ENCODE measurements around the gene SIM1. TPM values are rescaled to one million over a fixed set of nuclear protein-coding genes. Genes with fewer than 3 reads are reported as not detected.

The SIM1 gene
- total RNA-seq, 1 donor from 2014 or later, result not detected

DNA sequence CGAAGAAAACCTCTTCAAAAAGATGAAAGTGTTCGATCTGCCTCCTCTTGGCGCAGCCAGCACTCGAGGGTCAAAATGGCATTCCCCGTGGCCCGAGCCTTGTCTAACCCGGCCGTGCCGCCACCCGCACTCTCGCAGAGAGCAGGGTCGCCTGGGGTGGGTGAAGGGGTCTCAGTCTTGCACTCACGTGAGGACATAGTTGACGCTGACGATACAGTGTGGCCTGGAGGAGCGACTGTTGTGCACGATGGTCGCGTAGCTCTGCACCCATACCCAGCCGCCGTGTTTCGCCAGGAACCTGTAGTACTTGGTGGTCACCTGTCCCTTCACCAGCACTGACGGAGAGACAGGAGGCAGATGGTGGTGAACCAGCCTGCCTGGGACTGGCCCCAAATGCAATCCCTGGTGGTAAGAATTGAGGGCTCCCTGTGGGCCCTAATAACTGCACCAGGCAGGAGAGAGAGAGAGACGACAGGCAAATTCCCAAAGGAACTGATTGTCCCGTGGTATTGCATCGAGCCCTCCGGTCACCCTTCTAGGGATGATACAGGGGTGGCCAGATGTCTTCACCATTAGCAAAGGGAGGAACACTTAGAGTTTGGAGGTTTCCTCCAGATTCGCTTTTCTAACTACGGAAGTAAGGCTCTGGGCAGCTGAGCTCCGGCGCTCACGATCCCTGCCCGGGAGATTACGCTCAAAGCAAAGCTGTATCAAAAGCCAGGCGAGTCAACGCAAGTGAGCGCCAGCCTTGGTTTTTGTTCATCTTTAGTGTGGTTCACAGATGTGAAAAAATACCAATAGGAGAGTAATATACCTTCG lies 17.4 kb downstream of the SIM1 start:
- Histone ChIP-seq H3K9me3 (replicated peaks) (no peaks in the 10 kb centered on the region), H3K36me3 (no peaks in the 10 kb centered on the region), H3K4me1 (peaks cover 20% of the 10 kb centered on the region), H3K4me3 (peak overlapping the region; percentile 29), H3K27ac (replicated peaks) (no peak overlapping the region), H3K27me3 (ENCODE audit: low read depth) (peaks cover 94% of the 10 kb centered on the region)
- DNase-seq, result no peak
- intact Hi-C loops (cut with micrococcal nuclease), result no loop called here
- TF ChIP-seq, protein P1, sequence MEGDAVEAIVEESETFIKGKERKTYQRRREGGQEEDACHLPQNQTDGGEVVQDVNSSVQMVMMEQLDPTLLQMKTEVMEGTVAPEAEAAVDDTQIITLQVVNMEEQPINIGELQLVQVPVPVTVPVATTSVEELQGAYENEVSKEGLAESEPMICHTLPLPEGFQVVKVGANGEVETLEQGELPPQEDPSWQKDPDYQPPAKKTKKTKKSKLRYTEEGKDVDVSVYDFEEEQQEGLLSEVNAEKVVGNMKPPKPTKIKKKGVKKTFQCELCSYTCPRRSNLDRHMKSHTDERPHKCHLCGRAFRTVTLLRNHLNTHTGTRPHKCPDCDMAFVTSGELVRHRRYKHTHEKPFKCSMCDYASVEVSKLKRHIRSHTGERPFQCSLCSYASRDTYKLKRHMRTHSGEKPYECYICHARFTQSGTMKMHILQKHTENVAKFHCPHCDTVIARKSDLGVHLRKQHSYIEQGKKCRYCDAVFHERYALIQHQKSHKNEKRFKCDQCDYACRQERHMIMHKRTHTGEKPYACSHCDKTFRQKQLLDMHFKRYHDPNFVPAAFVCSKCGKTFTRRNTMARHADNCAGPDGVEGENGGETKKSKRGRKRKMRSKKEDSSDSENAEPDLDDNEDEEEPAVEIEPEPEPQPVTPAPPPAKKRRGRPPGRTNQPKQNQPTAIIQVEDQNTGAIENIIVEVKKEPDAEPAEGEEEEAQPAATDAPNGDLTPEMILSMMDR (IDR thresholded peaks at IDR 0.05; ENCODE audit: borderline replicate concordance), result no peak

DNA sequence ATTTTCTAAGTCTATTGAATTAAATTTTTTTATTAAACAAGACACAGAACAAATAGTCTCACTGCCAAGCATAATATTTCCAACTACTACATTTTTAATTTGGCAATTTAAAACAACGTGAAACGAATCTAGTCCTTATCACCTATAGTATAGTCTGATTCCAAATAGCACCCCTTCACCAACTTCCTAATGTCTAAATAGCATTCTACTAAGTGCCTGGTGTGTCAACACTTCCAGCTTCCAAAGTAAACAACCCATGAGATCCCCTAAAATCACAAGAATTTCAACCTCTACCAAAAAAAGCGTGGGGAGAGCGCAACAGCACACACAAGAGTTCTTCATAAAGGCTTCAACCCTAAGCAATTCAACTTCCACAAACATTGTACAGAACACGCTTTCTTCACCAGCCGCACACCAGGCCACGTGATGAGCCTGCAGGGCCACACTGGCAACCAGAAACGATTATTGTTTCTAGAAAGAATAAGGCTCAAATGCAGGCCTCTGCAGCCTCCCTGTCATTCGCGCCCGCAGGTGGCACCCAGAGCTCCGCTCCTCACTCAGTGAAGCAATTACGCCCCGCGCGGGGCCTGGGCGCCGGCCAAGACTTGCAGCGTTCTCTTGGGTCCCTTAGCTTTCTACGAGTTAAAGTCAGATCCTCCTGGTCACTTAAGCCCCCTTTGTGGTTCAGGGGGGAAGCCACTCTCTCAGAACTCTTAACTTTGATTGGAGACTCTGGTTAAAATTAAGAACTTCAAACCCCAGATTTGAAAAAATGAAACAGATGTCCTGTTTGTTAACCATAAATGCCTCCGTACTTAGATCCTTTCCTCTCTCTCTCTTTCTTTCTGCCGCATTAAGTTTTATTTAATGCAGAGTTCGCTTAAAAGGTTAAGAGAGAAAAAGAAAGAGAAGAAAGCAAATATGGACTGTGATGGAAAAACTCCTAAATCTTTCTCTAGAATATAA lies 18.3 kb downstream of the SIM1 start:
- Histone ChIP-seq H3K36me3 (no peaks in the 10 kb centered on the region), H3K4me3 (peak overlapping the region; percentile 29), H3K4me1 (peaks cover 20% of the 10 kb centered on the region), H3K27ac (replicated peaks) (no peak overlapping the region), H3K9me3 (replicated peaks) (no peaks in the 10 kb centered on the region), H3K27me3 (ENCODE audit: low read depth) (peaks cover 92% of the 10 kb centered on the region)
- intact Hi-C loops (cut with micrococcal nuclease), result no loop called here
- TF ChIP-seq, protein P1 (IDR thresholded peaks at IDR 0.05; ENCODE audit: borderline replicate concordance), result no peak
- DNase-seq, result no peak

DNA sequence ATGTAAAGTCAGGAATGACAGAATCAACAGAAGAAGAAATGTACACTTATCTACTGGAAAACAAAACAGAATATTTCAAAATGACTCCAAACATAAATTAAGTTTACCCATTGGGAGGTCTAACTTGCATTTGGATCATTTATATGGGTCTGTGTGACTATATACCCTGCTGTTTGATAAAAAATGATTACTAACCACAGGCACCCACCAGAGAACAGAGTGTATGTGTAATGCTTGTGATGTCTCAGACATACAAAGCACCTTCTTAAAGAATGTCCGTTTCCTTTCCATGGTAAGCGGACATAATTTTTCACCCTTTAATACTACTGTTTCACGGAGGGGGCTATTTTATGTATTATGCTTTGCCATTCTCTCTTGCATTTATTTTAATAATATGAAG lies 19.2 kb downstream of the SIM1 start:
- DNase-seq, result no peak
- peaks cover 93% of the 10 kb centered on the region for H3K27me3 ChIP-seq (ENCODE audit: low read depth)
- TF ChIP-seq, protein P1 (IDR thresholded peaks at IDR 0.05; ENCODE audit: borderline replicate concordance), result no peak
- no peaks in the 10 kb centered on the region for H3K36me3 ChIP-seq
- no peak overlapping the region for H3K4me3 ChIP-seq
- H3K4me1 ChIP-seq, result peaks cover 20% of the 10 kb centered on the region
- intact Hi-C loops (cut with micrococcal nuclease), result no loop called here
- no peaks in the 10 kb centered on the region for H3K9me3 ChIP-seq (replicated peaks)
- H3K27ac ChIP-seq (replicated peaks), result no peak overlapping the region

DNA sequence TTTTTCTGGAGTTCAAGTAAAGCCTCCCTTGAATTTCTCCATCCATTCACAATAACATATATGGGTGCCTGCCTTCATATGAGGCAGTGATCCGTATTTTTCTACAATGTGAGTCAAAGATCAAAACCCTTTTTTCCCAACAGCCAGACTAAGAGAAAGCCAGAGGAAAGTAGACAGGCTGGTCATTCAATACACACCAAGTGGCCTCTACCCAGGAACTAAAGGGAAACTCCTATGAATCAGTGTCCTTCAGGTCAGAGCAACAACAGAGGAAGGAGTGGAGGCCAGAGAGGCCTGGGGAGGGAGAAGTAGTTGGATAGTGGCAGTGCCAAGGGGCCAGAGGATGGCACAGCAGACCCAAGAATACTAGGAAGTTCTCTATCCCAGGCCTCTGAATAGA lies 23.8 kb downstream of the SIM1 start:
- Histone ChIP-seq H3K27ac (replicated peaks) (no peak overlapping the region), H3K36me3 (no peaks in the 10 kb centered on the region), H3K4me3 (no peak overlapping the region), H3K27me3 (ENCODE audit: low read depth) (peaks cover 93% of the 10 kb centered on the region), H3K4me1 (no peaks in the 10 kb centered on the region), H3K9me3 (replicated peaks) (no peaks in the 10 kb centered on the region)
- intact Hi-C loops (cut with micrococcal nuclease), result no loop called here
- DNase-seq, result no peak
- TF ChIP-seq, protein P1 (IDR thresholded peaks at IDR 0.05; ENCODE audit: borderline replicate concordance), result no peak

DNA sequence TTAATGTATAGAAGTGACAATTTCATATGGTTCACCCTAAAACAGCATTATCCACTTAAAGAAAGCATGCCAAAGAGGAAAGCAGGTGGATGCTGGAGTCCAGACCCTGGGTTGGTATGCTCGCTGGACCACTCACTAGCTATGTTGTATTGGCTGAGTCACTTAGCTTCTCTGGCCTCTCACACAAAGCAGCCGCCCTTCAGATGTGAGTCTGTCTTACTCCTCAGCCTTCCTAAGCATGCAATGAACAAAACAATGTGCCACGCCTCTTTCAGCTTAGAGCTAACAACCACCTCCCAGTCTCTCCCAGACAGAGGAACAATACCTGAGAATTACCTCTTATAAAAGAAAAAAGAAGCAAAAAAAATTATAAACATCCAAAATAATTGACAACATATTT lies 29.4 kb downstream of the SIM1 start:
- intact Hi-C loops (cut with micrococcal nuclease), result no loop called here
- no peaks in the 10 kb centered on the region for H3K36me3 ChIP-seq

More for the DNA sequence above, 29.4 kb downstream of the SIM1 start:
- Histone ChIP-seq H3K4me3 (no peak overlapping the region), H3K4me1 (no peaks in the 10 kb centered on the region), H3K9me3 (replicated peaks) (no peaks in the 10 kb centered on the region), H3K27ac (replicated peaks) (no peak overlapping the region), H3K27me3 (ENCODE audit: low read depth) (peaks cover 89% of the 10 kb centered on the region)
- no peak for DNase-seq
- TF ChIP-seq, protein P1 (IDR thresholded peaks at IDR 0.05; ENCODE audit: borderline replicate concordance), result no peak
